Measurements from ENCODE around the gene TBC1D7.

Gene TBC1D7

DNA sequence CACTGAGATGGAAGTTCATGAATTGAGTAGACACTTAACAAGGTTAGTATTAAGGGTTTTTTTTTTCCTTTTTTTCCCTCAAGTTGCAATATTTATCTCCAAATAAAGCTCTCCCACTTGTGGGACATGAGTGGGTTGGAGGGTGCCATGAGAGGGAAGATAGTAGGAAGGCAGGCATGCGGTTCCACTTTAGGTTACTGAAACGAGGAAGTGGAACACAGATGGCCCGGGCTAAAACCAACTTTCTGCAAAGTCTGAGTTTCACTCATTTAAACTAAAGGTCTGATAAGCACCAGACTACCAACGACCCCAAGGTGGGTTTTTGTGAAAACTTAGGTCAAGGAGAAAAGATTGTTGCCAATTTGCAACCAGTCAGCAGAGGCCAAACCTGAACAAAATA lies 42.2 kb downstream of the TBC1D7 start:
- H3K27ac ChIP-seq = no peak overlapping the region
- TF ChIP-seq, protein P1, sequence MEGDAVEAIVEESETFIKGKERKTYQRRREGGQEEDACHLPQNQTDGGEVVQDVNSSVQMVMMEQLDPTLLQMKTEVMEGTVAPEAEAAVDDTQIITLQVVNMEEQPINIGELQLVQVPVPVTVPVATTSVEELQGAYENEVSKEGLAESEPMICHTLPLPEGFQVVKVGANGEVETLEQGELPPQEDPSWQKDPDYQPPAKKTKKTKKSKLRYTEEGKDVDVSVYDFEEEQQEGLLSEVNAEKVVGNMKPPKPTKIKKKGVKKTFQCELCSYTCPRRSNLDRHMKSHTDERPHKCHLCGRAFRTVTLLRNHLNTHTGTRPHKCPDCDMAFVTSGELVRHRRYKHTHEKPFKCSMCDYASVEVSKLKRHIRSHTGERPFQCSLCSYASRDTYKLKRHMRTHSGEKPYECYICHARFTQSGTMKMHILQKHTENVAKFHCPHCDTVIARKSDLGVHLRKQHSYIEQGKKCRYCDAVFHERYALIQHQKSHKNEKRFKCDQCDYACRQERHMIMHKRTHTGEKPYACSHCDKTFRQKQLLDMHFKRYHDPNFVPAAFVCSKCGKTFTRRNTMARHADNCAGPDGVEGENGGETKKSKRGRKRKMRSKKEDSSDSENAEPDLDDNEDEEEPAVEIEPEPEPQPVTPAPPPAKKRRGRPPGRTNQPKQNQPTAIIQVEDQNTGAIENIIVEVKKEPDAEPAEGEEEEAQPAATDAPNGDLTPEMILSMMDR (IDR thresholded peaks at IDR 0.05) = no peak
- no peak for TF ChIP-seq ZFX (IDR thresholded peaks at IDR 0.05; ENCODE audit: borderline replicate concordance)

DNA sequence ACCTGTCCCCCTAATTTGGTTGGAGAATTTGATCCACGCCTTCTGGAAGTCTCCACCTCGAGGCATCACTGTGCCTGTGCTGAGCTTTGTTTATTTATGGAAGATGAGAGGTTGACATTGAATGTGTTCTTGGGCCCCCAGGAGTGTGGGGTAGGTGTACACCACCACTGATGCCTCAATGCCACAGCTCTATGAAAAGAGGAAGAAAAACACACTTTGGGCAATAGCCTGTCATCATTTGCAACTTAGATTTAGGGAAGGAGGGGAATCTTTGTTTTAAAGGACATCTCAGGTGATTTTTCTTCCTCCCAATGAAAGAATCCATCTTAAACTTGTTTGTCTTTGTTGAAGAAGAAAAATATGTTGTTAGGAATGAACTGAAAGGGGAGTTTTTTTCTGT lies 42.6 kb downstream of the TBC1D7 start:
- TF ChIP-seq ZFX (IDR thresholded peaks at IDR 0.05; ENCODE audit: borderline replicate concordance) = no peak
- TF ChIP-seq, protein P1 (IDR thresholded peaks at IDR 0.05) = no peak
- H3K27ac ChIP-seq = no peak overlapping the region

DNA sequence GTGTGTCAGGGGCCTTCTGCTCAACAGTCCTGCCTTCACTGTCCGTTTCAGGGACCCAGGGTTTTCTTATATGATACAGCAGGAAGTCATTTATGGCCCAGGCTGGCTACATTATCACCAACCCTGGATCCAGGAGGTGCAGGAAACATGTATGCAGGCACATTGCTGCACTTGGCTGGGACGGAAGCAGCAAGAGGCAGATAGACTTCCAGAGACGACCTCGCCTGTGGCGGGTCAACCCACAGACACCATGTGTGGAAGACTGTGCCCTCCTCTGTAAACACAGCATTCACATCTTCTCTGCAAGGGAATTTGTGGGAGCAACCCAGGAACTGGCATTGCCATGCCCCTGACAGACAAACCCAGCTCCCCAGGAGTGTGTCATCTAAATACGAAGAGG lies 43.7 kb downstream of the TBC1D7 start:
- TF ChIP-seq, protein P1 (IDR thresholded peaks at IDR 0.05) = no peak
- TF ChIP-seq ZFX (IDR thresholded peaks at IDR 0.05; ENCODE audit: borderline replicate concordance) = no peak
- H3K27ac ChIP-seq = no peak overlapping the region

DNA sequence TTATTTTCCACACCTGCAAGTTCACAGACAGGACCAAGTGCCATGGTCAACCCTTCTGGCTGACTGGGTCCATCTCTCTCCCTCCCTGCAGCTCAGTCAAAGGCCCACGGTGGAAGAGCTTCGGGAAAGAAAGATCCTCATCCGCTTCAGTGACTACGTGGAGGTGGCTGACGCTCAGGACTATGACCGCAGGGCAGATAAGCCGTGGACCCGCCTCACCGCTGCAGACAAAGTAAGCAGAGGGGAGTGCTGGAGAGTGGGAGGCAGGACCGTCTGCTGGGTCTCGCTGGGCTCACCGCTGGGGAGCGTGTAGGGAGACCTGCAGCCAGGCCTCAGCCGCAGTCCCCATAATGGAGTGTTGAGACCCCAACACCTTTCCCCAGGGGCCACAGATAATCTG lies 45.0 kb downstream of the TBC1D7 start:
- no peak for TF ChIP-seq ZFX (IDR thresholded peaks at IDR 0.05; ENCODE audit: borderline replicate concordance)

DNA sequence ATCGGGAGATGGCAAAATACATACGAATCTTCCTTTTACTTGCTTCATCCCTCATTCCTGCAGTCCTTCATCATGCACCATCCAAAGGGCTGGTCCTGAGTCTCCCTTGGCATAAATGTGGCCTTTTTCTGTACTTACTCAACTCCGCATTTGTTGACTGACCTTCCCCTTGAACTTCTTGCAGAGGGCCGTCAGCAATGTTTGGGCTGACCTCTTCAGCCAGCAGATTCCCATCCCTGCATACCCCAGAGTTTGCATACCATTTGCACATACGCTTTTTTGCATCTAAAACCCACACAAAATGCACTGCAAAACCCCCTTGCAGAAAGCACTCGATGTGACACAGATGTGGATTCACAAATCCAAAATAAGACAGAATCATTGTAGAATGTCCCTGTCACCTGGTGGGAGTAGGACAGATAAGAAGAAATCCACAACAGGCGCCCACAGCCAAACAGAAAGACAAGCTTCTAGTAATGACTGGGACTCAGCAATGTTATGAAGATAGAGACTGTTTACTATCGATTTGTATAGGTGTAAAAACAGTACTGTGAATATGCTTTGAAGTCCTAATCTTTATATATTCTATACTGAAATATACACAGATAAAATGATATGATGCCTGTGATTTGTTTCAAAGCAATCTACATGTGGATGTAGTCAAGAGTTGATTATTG lies 45.8 kb downstream of the TBC1D7 start:
- no peak overlapping the region for H3K27ac ChIP-seq
- TF ChIP-seq, protein P1 (IDR thresholded peaks at IDR 0.05) = no peak
- no peak for TF ChIP-seq ZFX (IDR thresholded peaks at IDR 0.05; ENCODE audit: borderline replicate concordance)

More for the DNA sequence above, 45.0 kb downstream of the TBC1D7 start:
- no peak overlapping the region for H3K27ac ChIP-seq

DNA sequence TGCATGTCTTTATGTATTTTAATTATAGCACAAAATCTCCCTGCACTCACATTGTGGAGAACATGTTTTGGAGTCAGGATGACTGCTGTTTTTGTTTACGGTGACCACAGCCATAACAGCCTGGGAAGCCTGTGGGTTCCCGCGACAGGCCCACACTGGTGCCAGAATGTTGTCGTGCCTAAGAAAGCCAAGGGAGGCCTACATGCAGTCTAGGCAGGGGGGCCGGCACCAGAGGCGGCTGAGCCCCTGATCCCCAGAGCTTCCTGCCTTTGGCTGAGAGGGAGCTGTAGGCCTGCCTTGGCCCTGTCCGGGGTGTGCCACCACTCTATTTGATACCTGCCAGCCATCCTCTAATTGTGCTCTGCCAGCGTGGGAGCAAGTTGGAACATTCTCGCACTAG lies 46.7 kb downstream of the TBC1D7 start:
- no peak for TF ChIP-seq ZFX (IDR thresholded peaks at IDR 0.05; ENCODE audit: borderline replicate concordance)
- TF ChIP-seq, protein P1 (IDR thresholded peaks at IDR 0.05) = no peak
- H3K27ac ChIP-seq = no peak overlapping the region

DNA sequence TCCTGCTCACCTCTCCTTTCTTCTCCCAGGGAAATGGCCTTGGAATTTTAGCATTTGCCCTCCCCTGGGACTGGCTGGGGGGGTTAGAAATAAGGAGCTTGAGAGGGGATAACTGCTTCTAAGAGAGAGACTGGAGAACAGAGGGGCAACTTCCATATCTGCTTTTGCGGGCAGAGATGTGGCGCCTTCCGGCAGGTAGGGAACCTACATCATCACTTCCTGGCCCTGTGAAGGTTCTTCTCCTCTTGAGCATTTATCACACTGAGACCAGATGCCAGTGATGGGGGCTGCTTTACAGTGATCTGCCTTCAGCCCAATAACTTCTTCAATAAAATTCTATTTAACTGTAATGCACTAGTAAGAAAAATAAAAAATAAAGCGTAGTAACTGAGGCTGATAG lies 48.1 kb downstream of the TBC1D7 start:
- TF ChIP-seq ZFX (IDR thresholded peaks at IDR 0.05; ENCODE audit: borderline replicate concordance) = no peak
- TF ChIP-seq, protein P1 (IDR thresholded peaks at IDR 0.05) = no peak
- H3K27ac ChIP-seq = no peak overlapping the region

DNA sequence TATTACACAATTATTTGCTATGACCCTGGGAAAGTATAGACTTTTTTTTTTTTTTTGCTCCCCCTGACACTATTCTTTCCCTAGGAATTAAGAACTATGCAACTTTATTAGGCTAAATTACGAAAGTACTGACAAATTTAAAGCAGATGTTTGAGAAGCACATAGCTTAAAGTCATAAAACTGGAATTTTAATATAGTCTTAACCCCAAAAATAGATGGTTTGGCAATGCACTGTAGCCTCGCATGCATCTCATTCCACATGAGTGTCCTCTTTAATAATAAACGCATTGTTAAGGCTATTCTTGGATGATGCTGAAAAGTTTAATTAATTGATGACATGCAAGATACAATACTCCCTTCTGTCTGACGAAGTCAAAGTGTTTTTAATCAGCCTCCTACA lies 49.3 kb downstream of the TBC1D7 start:
- TF ChIP-seq, protein P1 (IDR thresholded peaks at IDR 0.05) = no peak
- TF ChIP-seq ZFX (IDR thresholded peaks at IDR 0.05; ENCODE audit: borderline replicate concordance) = no peak

More for the DNA sequence above, 49.3 kb downstream of the TBC1D7 start:
- H3K27ac ChIP-seq = no peak overlapping the region
